Right lobe of liver (tissue), 4 donors: ENCODE data around the gene VEGFD.

Experiments
- POLR2A ChIP-seq: fragments of 450-650 bp; IDR thresholded peaks from one replicate; pipeline ENCODE4 v1.6.1; 2017; ENCODE audit warnings: antibody characterized with exemption, mild to moderate bottlenecking
- TF ChIP-seq, protein P1 (sequence below), 4 donors: fragments of 200-600 bp in 3 of 4; fragments of 450-650 bp in 1 of 4; IDR thresholded peaks; one replicate each; pipeline versions ENCODE4 v1.5.1 to v1.8.0; 2016 to 2022; ENCODE audit warnings: antibody characterized with exemption in 4 of 4, mild to moderate bottlenecking in 2 of 4
- donor health status: DM: no; HTN: no; CAD: no.
- donor health status: DM: no; HTN: no; CAD: no.
- donor health status: DM: no; HTN: yes; CAD: no.

DNA sequence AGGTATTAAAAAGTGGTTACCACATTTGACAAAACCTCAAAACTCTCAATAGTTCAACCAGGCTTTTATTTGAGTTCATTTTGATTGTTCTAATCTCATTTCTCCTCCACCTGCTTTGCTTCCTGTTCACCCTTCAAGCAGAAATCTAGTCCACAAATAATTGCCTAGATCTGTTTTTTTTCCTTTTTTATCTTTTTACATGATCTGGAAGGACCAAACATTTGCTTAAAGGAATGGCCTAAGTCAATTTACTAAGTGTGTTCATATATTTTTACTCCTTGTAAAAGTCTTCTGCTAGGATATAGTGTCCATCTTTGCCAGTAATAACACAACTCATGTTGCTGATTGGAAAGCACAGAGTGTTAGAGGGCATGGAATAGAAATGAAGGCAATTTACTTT is 26.2 kb upstream of the VEGFD start:
- no peak for TF ChIP-seq POLR2A
- TF ChIP-seq, protein P1, sequence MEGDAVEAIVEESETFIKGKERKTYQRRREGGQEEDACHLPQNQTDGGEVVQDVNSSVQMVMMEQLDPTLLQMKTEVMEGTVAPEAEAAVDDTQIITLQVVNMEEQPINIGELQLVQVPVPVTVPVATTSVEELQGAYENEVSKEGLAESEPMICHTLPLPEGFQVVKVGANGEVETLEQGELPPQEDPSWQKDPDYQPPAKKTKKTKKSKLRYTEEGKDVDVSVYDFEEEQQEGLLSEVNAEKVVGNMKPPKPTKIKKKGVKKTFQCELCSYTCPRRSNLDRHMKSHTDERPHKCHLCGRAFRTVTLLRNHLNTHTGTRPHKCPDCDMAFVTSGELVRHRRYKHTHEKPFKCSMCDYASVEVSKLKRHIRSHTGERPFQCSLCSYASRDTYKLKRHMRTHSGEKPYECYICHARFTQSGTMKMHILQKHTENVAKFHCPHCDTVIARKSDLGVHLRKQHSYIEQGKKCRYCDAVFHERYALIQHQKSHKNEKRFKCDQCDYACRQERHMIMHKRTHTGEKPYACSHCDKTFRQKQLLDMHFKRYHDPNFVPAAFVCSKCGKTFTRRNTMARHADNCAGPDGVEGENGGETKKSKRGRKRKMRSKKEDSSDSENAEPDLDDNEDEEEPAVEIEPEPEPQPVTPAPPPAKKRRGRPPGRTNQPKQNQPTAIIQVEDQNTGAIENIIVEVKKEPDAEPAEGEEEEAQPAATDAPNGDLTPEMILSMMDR (IDR thresholded peaks at IDR 0.05): no peak
